ENCODE measurements around the gene IL27RA. TPM values are rescaled to one million over a fixed set of nuclear protein-coding genes. Genes with fewer than 3 reads are reported as not detected.

The IL27RA gene
- total RNA-seq, 5 donors from 2014 or later (not counting 1 experiment from before 2014, with no cell fraction given), result 44.2 to 82.4 (median 66.5) TPM

DNA sequence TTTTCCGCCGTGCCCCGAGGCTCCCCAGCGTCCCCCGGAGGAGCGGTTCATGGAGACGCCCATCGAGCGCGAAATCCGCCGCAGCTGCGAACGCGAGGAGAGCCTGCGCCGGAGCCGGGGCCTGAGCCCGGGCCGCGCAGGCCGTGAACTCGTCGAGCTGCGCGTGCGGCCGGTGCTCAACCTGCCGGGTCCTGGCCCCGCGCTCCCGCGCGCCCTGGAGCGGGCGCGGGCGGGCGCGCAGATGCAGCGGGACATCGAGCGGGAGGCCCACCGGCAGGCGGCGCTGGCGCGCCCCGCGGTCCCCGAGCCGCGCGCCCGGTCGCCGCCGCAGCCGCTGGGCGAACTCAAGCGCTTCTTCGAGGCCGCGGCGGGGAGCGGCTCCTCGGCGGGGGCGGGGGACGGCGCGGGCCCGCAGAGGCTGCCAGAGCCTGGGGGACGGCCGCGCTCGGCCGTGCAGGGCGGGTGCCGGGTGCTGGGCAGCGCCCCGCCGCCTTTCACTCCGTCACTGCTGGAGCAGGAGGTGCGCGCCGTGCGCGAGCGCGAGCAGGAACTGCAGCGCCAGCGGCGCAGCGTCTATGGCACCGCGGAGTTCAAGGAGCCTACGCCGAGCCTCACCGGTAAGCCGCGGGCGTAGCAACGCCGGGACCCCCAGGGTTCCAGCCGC lies 41.8 kb downstream of the IL27RA start:
- WGBS (ENCODE audit: insufficient coverage), result under 1% methylated on average over 106 of the region's 106 CpGs
- Mint-ChIP-seq H3K27me3 (no peaks in the 10 kb centered on the region), H3K4me1 (peaks cover 9 to 22% (median 19%) of the 10 kb centered on the region in 3 donors), H3K36me3 (no peaks in the 10 kb centered on the region), H3K9me3 (no peaks in the 10 kb centered on the region), H3K27ac (peak overlapping the region in 1 of 2 donors; percentile 86), H3K4me3 (peak overlapping the region; percentile 88 to 97 (median 89))
- DNase-seq (peak; percentile 50 to 90 (median 71)), ATAC-seq (replicated peaks in 1 of 4) (peak; percentile 79 to 82 (median 80))
- Histone ChIP-seq H3K4me1 (ENCODE audit: control insufficient read depth in 1 of 2, extremely low read depth in 1 of 2, insufficient read depth in 2 of 2, low read length in 2 of 2) (peaks cover 17 to 38% of the 10 kb centered on the region in 2 experiments), H3K27ac (ENCODE audit: low read length) (peak overlapping the region; percentile 66), H3K9me3 (no peaks in the 10 kb centered on the region), H3K36me3 (ENCODE audit: control insufficient read depth in 2 of 2, extremely low read depth in 1 of 2, insufficient read depth in 1 of 2, low read length in 1 of 2) (no peaks in the 10 kb centered on the region), H3K27me3 (replicated peaks in 1 of 2; ENCODE audit: control insufficient read depth in 2 of 2, extremely low read depth in 1 of 2, insufficient read depth in 2 of 2, low read length in 1 of 2) (peaks cover 0 to 17% of the 10 kb centered on the region in 2 experiments), H3K4me3 (ENCODE audit: control insufficient read depth in 1 of 2, extremely low read depth in 1 of 2, low read length in 1 of 2) (peak overlapping the region; percentile 75 to 90)
- ChIA-PET CTCF (interaction anchor here in 1 of 2 donors (1.0 kb wide), 1 partner anchor 63 kb away, joined by 5 read pairs; the partner anchor contains the start of gene ASF1B), POLR2A (interaction anchor here in 1 of 2 donors (1.1 kb wide), 1 partner anchor 15 kb away, joined by 3 read pairs; no protein-coding TSS in a partner anchor)

DNA sequence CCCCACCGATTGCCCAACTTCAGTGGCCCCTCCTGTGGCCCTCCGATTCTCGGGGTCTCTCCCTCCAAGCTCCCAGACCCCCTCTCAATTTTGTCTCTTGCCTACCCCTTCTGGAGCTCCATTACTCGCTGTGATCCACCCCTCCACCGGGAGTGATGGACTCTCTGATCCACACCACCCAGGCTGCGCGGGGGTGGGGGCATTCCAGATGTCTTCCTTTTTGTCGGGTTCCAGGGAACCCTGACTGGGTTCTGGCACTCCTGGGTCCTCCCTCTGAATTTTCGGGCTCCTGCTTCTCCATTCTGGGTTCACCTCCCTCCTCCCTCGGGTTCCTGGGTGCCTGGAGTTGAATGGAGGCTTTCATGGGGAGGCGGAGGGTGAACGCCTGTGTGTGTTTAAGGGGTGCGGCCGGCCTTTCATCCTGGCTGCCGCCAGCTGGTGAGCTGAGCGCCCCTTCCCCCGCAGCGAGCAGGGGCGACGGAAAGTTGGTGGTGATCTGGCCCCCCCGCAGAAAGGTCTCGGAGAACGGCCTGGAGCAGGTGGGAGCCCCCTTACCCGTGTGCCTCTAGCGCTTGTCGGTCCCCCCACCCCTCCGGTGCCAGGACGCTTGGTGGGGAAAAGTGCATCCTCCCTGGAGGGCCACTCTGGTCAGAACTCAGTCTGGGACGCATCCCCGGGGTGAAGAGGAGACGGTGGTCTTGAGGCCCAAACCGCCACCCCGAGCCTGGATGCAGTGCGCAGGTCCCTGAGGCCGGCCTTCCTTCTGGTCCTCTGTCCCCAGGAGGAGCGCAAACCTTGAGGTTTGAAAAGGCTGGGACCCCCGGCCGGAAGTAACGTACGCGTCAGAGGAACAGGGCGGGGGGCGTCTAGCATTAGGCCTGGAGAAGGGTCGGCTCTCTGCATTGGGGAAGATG lies 42.6 kb downstream of the IL27RA start:
- Histone ChIP-seq H3K4me1 (ENCODE audit: control insufficient read depth in 1 of 2, extremely low read depth in 1 of 2, insufficient read depth in 2 of 2, low read length in 2 of 2) (peaks cover 17 to 38% of the 10 kb centered on the region in 2 experiments), H3K27ac (ENCODE audit: low read length) (peak overlapping the region; percentile 66), H3K9me3 (no peaks in the 10 kb centered on the region), H3K36me3 (ENCODE audit: control insufficient read depth in 2 of 2, extremely low read depth in 1 of 2, insufficient read depth in 1 of 2, low read length in 1 of 2) (no peaks in the 10 kb centered on the region), H3K4me3 (ENCODE audit: control insufficient read depth in 1 of 2, extremely low read depth in 1 of 2, low read length in 1 of 2) (peak overlapping the region; percentile 75 to 90), H3K27me3 (replicated peaks in 1 of 2; ENCODE audit: control insufficient read depth in 2 of 2, extremely low read depth in 1 of 2, insufficient read depth in 2 of 2, low read length in 1 of 2) (peaks cover 0 to 15% of the 10 kb centered on the region in 2 experiments)
- ChIA-PET POLR2A (interaction anchor here in 1 of 2 donors (1.1 kb wide), 1 partner anchor 15 kb away, joined by 3 read pairs; no protein-coding TSS in a partner anchor), CTCF (interaction anchor here in 1 of 2 donors (1.0 kb wide), 1 partner anchor 63 kb away, joined by 5 read pairs; the partner anchor contains the start of gene ASF1B)
- WGBS (ENCODE audit: insufficient coverage), result 3% methylated on average over 36 of the region's 44 CpGs
- ATAC-seq (replicated peaks in 1 of 4) (peak; percentile 3 to 23 (median 12)), DNase-seq (peak in 3 of 35 experiments; percentile 26 to 38 (median 37))
- H3K9me3 Mint-ChIP-seq, result no peaks in the 10 kb centered on the region
- no peaks in the 10 kb centered on the region for H3K27me3 Mint-ChIP-seq
- H3K4me3 Mint-ChIP-seq, result peak overlapping the region; percentile 88 to 97 (median 89)
- H3K4me1 Mint-ChIP-seq, result peaks cover 9 to 22% (median 19%) of the 10 kb centered on the region in 3 donors
- H3K27ac Mint-ChIP-seq, result peak overlapping the region; percentile 82 to 86
- no peaks in the 10 kb centered on the region for H3K36me3 Mint-ChIP-seq

DNA sequence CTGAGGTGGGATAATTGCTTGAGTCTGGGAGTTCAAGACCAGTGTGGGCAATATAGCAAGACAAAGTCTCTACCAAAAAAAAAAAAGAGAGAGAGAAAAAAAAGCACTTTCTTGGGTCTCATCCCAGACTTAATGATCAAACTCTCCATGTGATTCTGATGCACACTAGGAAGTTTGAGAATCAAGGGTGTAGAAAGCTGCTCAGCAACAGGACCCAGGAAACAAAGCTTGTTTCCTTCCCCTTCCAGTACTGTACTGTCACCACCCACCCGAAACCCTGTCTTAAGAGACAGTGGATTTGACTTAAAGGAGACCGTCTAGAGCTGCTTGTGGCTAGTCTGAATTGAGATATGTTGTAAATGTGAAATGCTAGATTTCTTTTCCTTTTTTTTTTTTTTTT lies 46.8 kb downstream of the IL27RA start:
- DNase-seq (no peak), ATAC-seq (replicated peaks in 1 of 4) (no peak)
- ChIA-PET CTCF (interaction anchor here (0.6 to 1.3 kb wide), 5 partner anchors 17 to 553 kb away, joined by 3 to 7 read pairs (median 5); partner anchors contain the start of gene ASF1B (in 1 of the 2)), POLR2A (no interaction called here)
- WGBS (ENCODE audit: insufficient coverage), result no CpG with 5 or more reads among the region's 2 CpGs
- Histone ChIP-seq H3K4me3 (ENCODE audit: control insufficient read depth in 1 of 2, extremely low read depth in 1 of 2, low read length in 1 of 2) (no peak overlapping the region), H3K27ac (ENCODE audit: low read length) (no peak overlapping the region), H3K27me3 (replicated peaks in 1 of 2; ENCODE audit: control insufficient read depth in 2 of 2, extremely low read depth in 1 of 2, insufficient read depth in 2 of 2, low read length in 1 of 2) (no peaks in the 10 kb centered on the region), H3K4me1 (ENCODE audit: control insufficient read depth in 1 of 2, extremely low read depth in 1 of 2, insufficient read depth in 2 of 2, low read length in 2 of 2) (peaks cover 24 to 41% of the 10 kb centered on the region in 2 experiments), H3K36me3 (ENCODE audit: control insufficient read depth in 2 of 2, extremely low read depth in 1 of 2, insufficient read depth in 1 of 2, low read length in 1 of 2) (no peaks in the 10 kb centered on the region), H3K9me3 (no peaks in the 10 kb centered on the region)
- Mint-ChIP-seq H3K4me3 (no peak overlapping the region), H3K36me3 (no peaks in the 10 kb centered on the region), H3K9me3 (no peaks in the 10 kb centered on the region), H3K4me1 (peaks cover 30 to 39% (median 36%) of the 10 kb centered on the region in 3 donors), H3K27ac (no peak overlapping the region), H3K27me3 (no peaks in the 10 kb centered on the region)

DNA sequence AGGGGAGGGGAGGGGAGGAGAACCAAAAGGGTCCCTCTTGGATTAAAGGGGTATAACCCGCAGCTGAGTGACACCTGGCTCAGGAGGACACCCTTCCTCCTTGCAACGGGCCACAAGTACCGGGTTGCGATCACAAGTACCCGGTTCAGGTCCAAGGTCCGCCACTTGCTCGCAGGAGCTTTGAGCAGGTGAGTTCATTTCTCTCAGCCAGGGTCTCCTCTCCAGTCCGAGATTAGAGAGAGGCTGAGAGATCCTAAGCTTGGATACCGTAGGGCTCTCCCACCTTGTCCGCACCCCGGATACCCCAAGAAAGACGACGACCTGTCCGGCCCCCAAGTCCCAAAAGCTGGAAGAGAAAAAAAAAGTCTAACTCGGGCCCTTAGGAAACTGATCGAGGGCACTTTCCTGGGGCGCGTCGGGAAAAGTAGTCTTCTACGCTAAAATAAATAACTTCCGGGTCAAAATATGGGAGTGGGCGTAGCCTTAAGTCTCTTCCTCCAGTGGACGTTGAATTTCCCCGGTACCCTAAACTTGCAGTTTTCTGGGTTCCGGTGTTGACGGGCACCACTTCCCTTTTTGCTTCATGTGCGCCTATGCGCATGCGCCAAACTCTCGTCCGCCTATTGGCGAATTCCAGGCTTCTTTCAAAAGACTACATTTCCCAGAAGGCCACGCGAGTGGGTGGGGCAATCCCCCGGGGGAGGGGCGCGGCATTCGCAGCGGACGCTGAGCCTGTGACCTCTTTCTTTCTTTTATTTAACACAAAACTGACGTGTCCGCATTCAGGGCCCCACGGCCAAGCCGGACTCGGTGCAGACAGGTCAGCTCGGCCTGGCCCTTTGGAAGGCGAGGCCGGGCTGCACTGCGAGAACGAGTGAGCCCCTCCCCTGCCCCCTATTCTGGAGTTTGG lies 49.6 kb downstream of the IL27RA start:
- Mint-ChIP-seq H3K4me1 (peaks cover 20 to 24% (median 21%) of the 10 kb centered on the region in 3 donors), H3K27ac (peak overlapping the region; percentile 91 to 93), H3K27me3 (no peaks in the 10 kb centered on the region), H3K9me3 (no peaks in the 10 kb centered on the region), H3K36me3 (no peaks in the 10 kb centered on the region), H3K4me3 (peak overlapping the region; percentile 85 to 93 (median 90))
- Histone ChIP-seq H3K9me3 (no peaks in the 10 kb centered on the region), H3K27ac (ENCODE audit: low read length) (peak overlapping the region; percentile 86), H3K4me1 (ENCODE audit: control insufficient read depth in 1 of 2, extremely low read depth in 1 of 2, insufficient read depth in 2 of 2, low read length in 2 of 2) (peaks cover 9 to 21% of the 10 kb centered on the region in 2 experiments), H3K27me3 (replicated peaks in 1 of 2; ENCODE audit: control insufficient read depth in 2 of 2, extremely low read depth in 1 of 2, insufficient read depth in 2 of 2, low read length in 1 of 2) (no peaks in the 10 kb centered on the region), H3K4me3 (ENCODE audit: control insufficient read depth in 1 of 2, extremely low read depth in 1 of 2, low read length in 1 of 2) (peak overlapping the region; percentile 66 to 75), H3K36me3 (ENCODE audit: control insufficient read depth in 2 of 2, extremely low read depth in 1 of 2, insufficient read depth in 1 of 2, low read length in 1 of 2) (no peaks in the 10 kb centered on the region)
- CTCF ChIA-PET, result interaction anchor here in 1 of 2 donors (0.6 to 2.0 kb wide), 5 partner anchors 34 to 195 kb away, joined by 3 to 8 read pairs (median 5); partner anchors contain the start of gene ASF1B
- POLR2A ChIA-PET, result no interaction called here
- peak; percentile 96 to 100 (median 99) for DNase-seq
- under 1% methylated on average over 34 of the region's 50 CpGs for WGBS (ENCODE audit: insufficient coverage)
- ATAC-seq (replicated peaks in 1 of 4), result peak; percentile 94 to 96 (median 95)

DNA sequence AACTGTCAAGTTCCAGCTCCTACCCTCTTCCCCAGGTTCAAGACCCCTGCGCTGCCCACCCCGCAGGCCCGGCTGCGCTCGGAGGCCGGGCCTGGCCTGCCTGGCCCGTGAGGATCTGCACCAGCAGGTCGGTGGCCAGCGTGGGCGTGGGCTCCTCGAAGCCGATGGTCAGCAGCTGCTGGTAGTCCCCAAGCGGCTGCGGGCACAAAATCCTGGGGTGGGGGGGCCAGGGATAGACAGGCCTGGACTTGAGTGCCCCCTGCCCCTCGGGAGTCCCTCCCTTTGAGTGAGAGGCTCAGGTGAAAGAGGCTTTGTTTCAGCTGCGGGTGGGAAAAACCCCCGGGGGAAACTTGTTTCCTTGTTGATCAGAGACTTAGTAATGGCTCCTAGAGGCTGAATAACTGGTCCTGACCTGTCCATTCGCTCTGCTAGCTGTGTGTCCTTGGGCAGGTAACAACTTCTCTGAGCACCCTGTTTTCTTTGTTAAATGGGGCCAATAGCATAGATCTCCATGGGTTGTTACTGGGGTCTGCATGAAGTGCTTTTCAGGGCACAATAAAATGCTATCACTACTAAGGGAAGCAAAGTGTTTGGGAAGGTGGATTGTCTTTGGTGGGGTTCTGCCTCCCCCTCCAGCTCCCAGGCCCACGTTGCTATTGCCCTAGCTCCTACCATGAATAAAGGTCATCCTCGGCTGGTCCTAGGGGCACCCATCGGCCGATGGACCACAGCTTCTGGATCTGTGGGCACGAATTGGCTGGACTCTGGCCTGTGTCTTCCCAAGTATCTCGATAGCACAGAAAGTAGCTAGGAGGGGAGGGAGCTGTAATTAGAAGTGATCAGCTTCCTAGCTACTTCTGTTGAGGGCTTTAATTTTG lies 50.5 kb downstream of the IL27RA start:
- Histone ChIP-seq H3K9me3 (no peaks in the 10 kb centered on the region), H3K4me1 (ENCODE audit: control insufficient read depth in 1 of 2, extremely low read depth in 1 of 2, insufficient read depth in 2 of 2, low read length in 2 of 2) (peaks cover 9 to 21% of the 10 kb centered on the region in 2 experiments), H3K27ac (ENCODE audit: low read length) (peak overlapping the region; percentile 68), H3K4me3 (ENCODE audit: control insufficient read depth in 1 of 2, extremely low read depth in 1 of 2, low read length in 1 of 2) (peak overlapping the region; percentile 66 to 75), H3K36me3 (ENCODE audit: control insufficient read depth in 2 of 2, extremely low read depth in 1 of 2, insufficient read depth in 1 of 2, low read length in 1 of 2) (no peaks in the 10 kb centered on the region), H3K27me3 (replicated peaks in 1 of 2; ENCODE audit: control insufficient read depth in 2 of 2, extremely low read depth in 1 of 2, insufficient read depth in 2 of 2, low read length in 1 of 2) (no peaks in the 10 kb centered on the region)
- ATAC-seq (replicated peaks in 1 of 4) (no peak), DNase-seq (peak in 18 of 35 experiments; percentile 3 to 73 (median 32))
- peak overlapping the region; percentile 85 to 93 (median 90) for H3K4me3 Mint-ChIP-seq
- ChIA-PET POLR2A (interaction anchor here in 1 of 2 donors (0.7 kb wide), 1 partner anchor 109 kb away, joined by 3 read pairs; no protein-coding TSS in a partner anchor), CTCF (interaction anchor here (0.5 to 2.0 kb wide), 6 partner anchors 34 to 196 kb away, joined by 3 to 10 read pairs (median 7); partner anchors contain the start of gene ASF1B (in 1 of the 2))
- no peaks in the 10 kb centered on the region for H3K36me3 Mint-ChIP-seq
- H3K27me3 Mint-ChIP-seq, result no peaks in the 10 kb centered on the region
- WGBS (ENCODE audit: insufficient coverage), result 30% methylated on average over 19 of the region's 24 CpGs
- peaks cover 20 to 24% (median 21%) of the 10 kb centered on the region in 3 donors for H3K4me1 Mint-ChIP-seq
- H3K9me3 Mint-ChIP-seq, result no peaks in the 10 kb centered on the region
- H3K27ac Mint-ChIP-seq, result peak overlapping the region; percentile 91 to 93
